Left lung (tissue), 14 donors: ENCODE results near the gene PODXL. TPM values are rescaled to one million over a fixed set of nuclear protein-coding genes. Genes with fewer than 3 reads are reported as not detected.

Experiments used
- ATAC-seq: fragments of 200-7000 bp; cut with Tn5 transposase; one replicate; pipeline ENCODE4 v1.9.1; 2020; ENCODE audit warnings: moderate library complexity
- DNase-seq, 4 donors: peaks; one replicate each; pipeline ENCODE4 v3.0.0-alpha.2; 2013 to 2020
- H3K27ac ChIP-seq, 2 donors: fragments of 200-600 bp; sonication (generic) in 1 of 2; one replicate each; pipeline versions ENCODE4 v1.5.0 to v1.8.0; 2020 to 2021
- H3K27me3 ChIP-seq, 2 donors: fragments of 200-600 bp; sonication (generic) in 1 of 2; one replicate each; pipeline versions ENCODE4 v1.5.0 to v1.8.0; 2020 to 2021
- H3K36me3 ChIP-seq, 2 donors: fragments of 200-600 bp; sonication (generic) in 1 of 2; one replicate each; pipeline versions ENCODE4 v1.5.0 to v1.8.0; 2020 to 2021
- H3K4me1 ChIP-seq, 2 donors: fragments of 200-600 bp; one replicate each; pipeline ENCODE4 v1.8.0; 2021
- H3K4me3 ChIP-seq, 2 donors: fragments of 200-600 bp; sonication (generic) in 1 of 2; one replicate each; pipeline versions ENCODE4 v1.5.0 to v1.8.0; 2020 to 2021; ENCODE audit warnings: mild to moderate bottlenecking in 1 of 2
- H3K9me3 ChIP-seq, 2 donors: fragments of 200-600 bp; sonication (generic) in 1 of 2; one replicate each; pipeline versions ENCODE4 v1.5.0 to v1.8.0; 2020 to 2021
- intact Hi-C, 2 donors: fragments of 100-400 bp; cut with DNase I; formaldehyde crosslinking; loops; one replicate each; pipeline versions ENCODE4 v1.11.2 to v1.14.2; 2022
- long read RNA-seq, 12 donors: library from polyadenylated mRNA in 2 of 12; unstranded in 2 of 12; transcript quantifications; one replicate each; pipeline ENCODE4 v2.0.0 and lab custom pipeline, GENCODE V29; 2019 to 2026
- polyA plus RNA-seq, 6 donors: library from polyadenylated mRNA; unstranded; fragments of 120-200 nt; gene quantifications; one replicate each; pipeline ENCODE4 v1.2.1, GENCODE V29; 2013; ENCODE audit not compliant: insufficient read length in 6 of 6
- total RNA-seq, 2 donors: library from RNA; stranded (reverse); fragmentation: NEBNext Ultra II Directional; extraction: Animal tissue kit (Norgen Biotek cat#: 25700); gene quantifications; one replicate each; pipeline ENCODE4 v1.2.1, GENCODE V29; 2021
- TF ChIP-seq, protein P1 (sequence below), 2 donors: fragments of 200-600 bp; sonication (generic) in 1 of 2; IDR thresholded peaks; one replicate each; pipeline versions ENCODE4 v1.5.0 to v1.8.0; 2021; ENCODE audit warnings: antibody characterized with exemption in 2 of 2
- donor health status: DM: no; HTN: yes; CAD: no.
- donor health status: DM: no; HTN: no; CAD: no.

PODXL gene
- total RNA-seq (100 to 1,000 TPM in 1 of 2 donors, 10 to 100 TPM in 1; 62.1 to 124 TPM), polyA plus RNA-seq (10 to 100 TPM; 52.3 to 77.9 (median 60.5) TPM)
- long read RNA-seq, donor 1, transcript PODXL-205 (2 exons, 588 nt): major isoform, 5 of 13 reads
- long read RNA-seq, donor 1, partial matches to known transcripts: 5 of 13 reads
- long read RNA-seq, donor 1, other reads (novel, unspliced or antisense): 0 of 13 reads
- long read RNA-seq, donor 2, transcript PODXL-201 (8 exons, 2,011 nt): major isoform, 6 of 42 reads
- long read RNA-seq, donor 2, partial matches to known transcripts: 32 of 42 reads
- long read RNA-seq, donor 2, other reads (novel, unspliced or antisense): 0 of 42 reads
- long read RNA-seq, donor 3, partial matches to known transcripts: 5 of 10 reads
- long read RNA-seq, donor 3, other reads (novel, unspliced or antisense): 0 of 10 reads
- long read RNA-seq, donor 4, partial matches to known transcripts: 3 of 6 reads
- long read RNA-seq, donor 4, other reads (novel, unspliced or antisense): 2 of 6 reads
- long read RNA-seq, donor 5, partial matches to known transcripts: 13 of 21 reads
- long read RNA-seq, donor 5, other reads (novel, unspliced or antisense): 0 of 21 reads
- long read RNA-seq, donor 6, partial matches to known transcripts: 0 of 3 reads
- long read RNA-seq, donor 6, other reads (novel, unspliced or antisense): 0 of 3 reads
- long read RNA-seq, donor 7, partial matches to known transcripts: 0 of 5 reads
- long read RNA-seq, donor 7, other reads (novel, unspliced or antisense): 0 of 5 reads
- long read RNA-seq, donor 8, full-length matches to known transcripts: 5 of 10 reads
- long read RNA-seq, donor 8, partial matches to known transcripts: 5 of 10 reads
- long read RNA-seq, donor 8, other reads (novel, unspliced or antisense): 0 of 10 reads
- long read RNA-seq, donor 9: 0 reads
- long read RNA-seq, donor 10, partial matches to known transcripts: 0 of 2 reads
- long read RNA-seq, donor 10, other reads (novel, unspliced or antisense): 1 of 2 reads
- long read RNA-seq, donor 11, partial matches to known transcripts: 11 of 13 reads
- long read RNA-seq, donor 11, other reads (novel, unspliced or antisense): 0 of 13 reads
- long read RNA-seq, donor 12, partial matches to known transcripts: 0 of 3 reads
- long read RNA-seq, donor 12, other reads (novel, unspliced or antisense): 0 of 3 reads

- Histone ChIP-seq H3K36me3 (no peaks in the 10 kb centered on the region), H3K27ac (peak within 1 kb of the TSS; percentile 67 to 75), H3K4me1 (peaks cover 19 to 28% of the 10 kb centered on the region in 2 donors), H3K4me3 (peak within 1 kb of the TSS; percentile 66 to 71), H3K27me3 (peaks cover 11 to 61% of the 10 kb centered on the region in 2 donors), H3K9me3 (no peaks in the 10 kb centered on the region)
- ATAC-seq: peak; percentile 92
- TF ChIP-seq, protein P1, sequence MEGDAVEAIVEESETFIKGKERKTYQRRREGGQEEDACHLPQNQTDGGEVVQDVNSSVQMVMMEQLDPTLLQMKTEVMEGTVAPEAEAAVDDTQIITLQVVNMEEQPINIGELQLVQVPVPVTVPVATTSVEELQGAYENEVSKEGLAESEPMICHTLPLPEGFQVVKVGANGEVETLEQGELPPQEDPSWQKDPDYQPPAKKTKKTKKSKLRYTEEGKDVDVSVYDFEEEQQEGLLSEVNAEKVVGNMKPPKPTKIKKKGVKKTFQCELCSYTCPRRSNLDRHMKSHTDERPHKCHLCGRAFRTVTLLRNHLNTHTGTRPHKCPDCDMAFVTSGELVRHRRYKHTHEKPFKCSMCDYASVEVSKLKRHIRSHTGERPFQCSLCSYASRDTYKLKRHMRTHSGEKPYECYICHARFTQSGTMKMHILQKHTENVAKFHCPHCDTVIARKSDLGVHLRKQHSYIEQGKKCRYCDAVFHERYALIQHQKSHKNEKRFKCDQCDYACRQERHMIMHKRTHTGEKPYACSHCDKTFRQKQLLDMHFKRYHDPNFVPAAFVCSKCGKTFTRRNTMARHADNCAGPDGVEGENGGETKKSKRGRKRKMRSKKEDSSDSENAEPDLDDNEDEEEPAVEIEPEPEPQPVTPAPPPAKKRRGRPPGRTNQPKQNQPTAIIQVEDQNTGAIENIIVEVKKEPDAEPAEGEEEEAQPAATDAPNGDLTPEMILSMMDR (IDR thresholded peaks at IDR 0.05): no peak
- peak in 3 of 4 donors; percentile 60 to 92 (median 73) for DNase-seq
- intact Hi-C loops: no loop called here
Observed at GRCh38 chr7:131556053-131556908, at the start of gene PODXL. Gene PODXL, minus strand, starts transcription at chr7:131556628. Its CDS starts 269 bp downstream, at chr7:131556359.

GRCh38 chr7:131605280-131605878, 49.0 kb upstream of the PODXL start:
- intact Hi-C loops: no loop called here
- Histone ChIP-seq H3K4me1 (no peaks in the 10 kb centered on the region), H3K27ac (no peak overlapping the region), H3K27me3 (peaks cover 0 to 8% of the 10 kb centered on the region in 2 donors), H3K36me3 (no peaks in the 10 kb centered on the region), H3K4me3 (no peak overlapping the region), H3K9me3 (no peaks in the 10 kb centered on the region)
- TF ChIP-seq, protein P1 (IDR thresholded peaks at IDR 0.05): no peak
- no peak for DNase-seq
- no peak for ATAC-seq

GRCh38 chr7:131604841-131605279, 48.4 kb upstream of the PODXL start:
- intact Hi-C loops: no loop called here
- TF ChIP-seq, protein P1 (IDR thresholded peaks at IDR 0.05): no peak
- Histone ChIP-seq H3K27ac (no peak overlapping the region), H3K36me3 (no peaks in the 10 kb centered on the region), H3K4me3 (no peak overlapping the region), H3K9me3 (no peaks in the 10 kb centered on the region), H3K27me3 (peaks cover 0 to 8% of the 10 kb centered on the region in 2 donors), H3K4me1 (no peaks in the 10 kb centered on the region)
- DNase-seq (no peak), ATAC-seq (no peak)

- H3K36me3 ChIP-seq: no peaks in the 10 kb centered on the region
- ATAC-seq: no peak
- H3K9me3 ChIP-seq: no peaks in the 10 kb centered on the region
- intact Hi-C loops: no loop called here
- H3K4me3 ChIP-seq: no peak overlapping the region
- no peak overlapping the region for H3K27ac ChIP-seq
- TF ChIP-seq, protein P1 (IDR thresholded peaks at IDR 0.05): no peak
- H3K27me3 ChIP-seq: peaks cover 0 to 8% of the 10 kb centered on the region in 2 donors
- no peak for DNase-seq
- no peaks in the 10 kb centered on the region for H3K4me1 ChIP-seq
Observed at GRCh38 chr7:131603932-131604331, 47.5 kb upstream of the PODXL start.
